Left ventricle myocardium inferior (tissue), 1 donor: Measurements from ENCODE around the gene CCDC179. TPM values are rescaled to one million over a fixed set of nuclear protein-coding genes. Genes with fewer than 3 reads are reported as not detected.

Experiments used
- DNase-seq: peaks from one replicate; pipeline ENCODE4 v3.0.0-alpha.2; 2020
- H3K27ac ChIP-seq: fragments of 200-600 bp; replicated peaks from 2 replicates; pipeline ENCODE4 v1.8.0; 2021
- H3K27me3 ChIP-seq: fragments of 200-600 bp; 2 replicates; pipeline ENCODE4 v1.8.0; 2021; ENCODE audit warnings: low read depth
- H3K36me3 ChIP-seq: fragments of 200-600 bp; 2 replicates; pipeline ENCODE4 v1.8.0; 2021
- H3K4me1 ChIP-seq: fragments of 200-600 bp; 2 replicates; pipeline ENCODE4 v1.8.0; 2021
- H3K4me3 ChIP-seq: fragments of 200-600 bp; 2 replicates; pipeline ENCODE4 v1.8.0; 2021; ENCODE audit warnings: mild to moderate bottlenecking, moderate library complexity
- H3K9me3 ChIP-seq: fragments of 200-600 bp; replicated peaks from 2 replicates; pipeline ENCODE4 v1.8.0; 2021
- intact Hi-C: fragments of 100-400 bp; cut with micrococcal nuclease; formaldehyde crosslinking; loops from one replicate; pipeline ENCODE4 v1.11.0; 2022
- long read RNA-seq: library from polyadenylated mRNA; unstranded; transcript quantifications from one replicate; pipeline ENCODE4 v2.0.0, GENCODE V29; 2021
- total RNA-seq: library from RNA; stranded (reverse); fragmentation: NEBNext Ultra II Directional; extraction: Animal tissue kit (Norgen Biotek cat#: 25700); gene quantifications from one replicate; pipeline ENCODE4 v1.2.1, GENCODE V29; 2021
- TF ChIP-seq, protein P1 (sequence below): fragments of 200-600 bp; IDR thresholded peaks from 2 replicates; pipeline ENCODE4 v1.8.0; 2021; ENCODE audit warnings: antibody characterized with exemption, mild to moderate bottlenecking, borderline replicate concordance
- donor health status: DM: no; HTN: yes; CAD: no; lungs with severe emphysema.

The CCDC179 gene
- total RNA-seq = not detected
- long read RNA-seq = 0 reads

DNA sequence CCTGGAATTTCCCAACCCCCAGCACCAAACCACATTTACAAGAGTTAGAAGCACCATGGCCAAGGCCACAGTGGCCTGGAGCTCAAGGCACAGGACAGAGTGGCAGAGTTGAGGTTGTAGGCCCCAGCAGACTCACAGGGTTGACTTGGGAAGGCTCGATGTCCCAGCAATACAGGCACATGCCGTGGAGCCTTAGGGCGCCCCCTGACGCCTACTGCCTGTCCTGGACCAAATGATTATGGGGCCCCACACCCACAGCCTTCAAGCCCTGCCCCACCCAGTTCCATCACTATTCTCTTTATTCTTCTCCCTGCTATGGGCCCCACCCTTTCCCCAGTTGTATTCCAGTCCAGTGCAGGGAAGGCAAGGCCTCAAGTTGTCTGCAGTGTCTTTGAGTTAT lies at the start of gene CCDC179:
Gene CCDC179, minus strand, starts transcription at position 234 of the 400 bp plus-strand sequence. Its CDS starts 53 bp downstream, at position 181.
- Histone ChIP-seq H3K27me3 (no peaks in the 10 kb centered on the region), H3K9me3 (no peaks in the 10 kb centered on the region), H3K4me3 (no peak within 1 kb of the TSS), H3K36me3 (no peaks in the 10 kb centered on the region), H3K27ac (no peak within 1 kb of the TSS), H3K4me1 (no peaks in the 10 kb centered on the region)
- TF ChIP-seq, protein P1, sequence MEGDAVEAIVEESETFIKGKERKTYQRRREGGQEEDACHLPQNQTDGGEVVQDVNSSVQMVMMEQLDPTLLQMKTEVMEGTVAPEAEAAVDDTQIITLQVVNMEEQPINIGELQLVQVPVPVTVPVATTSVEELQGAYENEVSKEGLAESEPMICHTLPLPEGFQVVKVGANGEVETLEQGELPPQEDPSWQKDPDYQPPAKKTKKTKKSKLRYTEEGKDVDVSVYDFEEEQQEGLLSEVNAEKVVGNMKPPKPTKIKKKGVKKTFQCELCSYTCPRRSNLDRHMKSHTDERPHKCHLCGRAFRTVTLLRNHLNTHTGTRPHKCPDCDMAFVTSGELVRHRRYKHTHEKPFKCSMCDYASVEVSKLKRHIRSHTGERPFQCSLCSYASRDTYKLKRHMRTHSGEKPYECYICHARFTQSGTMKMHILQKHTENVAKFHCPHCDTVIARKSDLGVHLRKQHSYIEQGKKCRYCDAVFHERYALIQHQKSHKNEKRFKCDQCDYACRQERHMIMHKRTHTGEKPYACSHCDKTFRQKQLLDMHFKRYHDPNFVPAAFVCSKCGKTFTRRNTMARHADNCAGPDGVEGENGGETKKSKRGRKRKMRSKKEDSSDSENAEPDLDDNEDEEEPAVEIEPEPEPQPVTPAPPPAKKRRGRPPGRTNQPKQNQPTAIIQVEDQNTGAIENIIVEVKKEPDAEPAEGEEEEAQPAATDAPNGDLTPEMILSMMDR = no peak
- no peak for DNase-seq
- intact Hi-C loops = no loop called here

DNA sequence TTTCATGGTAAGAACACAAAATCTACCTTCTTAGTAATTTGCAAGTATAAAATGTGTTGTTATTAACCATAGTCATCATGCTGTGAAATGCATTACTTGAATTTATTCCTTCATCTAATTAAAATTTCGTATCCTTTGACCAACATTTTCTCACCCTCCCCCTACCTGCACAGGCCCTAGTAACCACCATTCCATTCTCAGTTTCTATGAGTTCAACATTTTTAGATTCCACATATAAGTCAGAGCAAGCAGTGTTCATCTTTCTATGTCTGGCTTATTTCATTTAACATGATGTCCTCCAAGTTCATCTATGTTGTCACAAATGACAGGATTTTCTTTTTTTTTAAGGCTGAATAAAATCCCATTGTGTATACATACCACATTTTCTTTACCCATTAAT lies 43.5 kb upstream of the CCDC179 start:
- H3K27ac ChIP-seq = no peak overlapping the region
- H3K27me3 ChIP-seq = no peaks in the 10 kb centered on the region

DNA sequence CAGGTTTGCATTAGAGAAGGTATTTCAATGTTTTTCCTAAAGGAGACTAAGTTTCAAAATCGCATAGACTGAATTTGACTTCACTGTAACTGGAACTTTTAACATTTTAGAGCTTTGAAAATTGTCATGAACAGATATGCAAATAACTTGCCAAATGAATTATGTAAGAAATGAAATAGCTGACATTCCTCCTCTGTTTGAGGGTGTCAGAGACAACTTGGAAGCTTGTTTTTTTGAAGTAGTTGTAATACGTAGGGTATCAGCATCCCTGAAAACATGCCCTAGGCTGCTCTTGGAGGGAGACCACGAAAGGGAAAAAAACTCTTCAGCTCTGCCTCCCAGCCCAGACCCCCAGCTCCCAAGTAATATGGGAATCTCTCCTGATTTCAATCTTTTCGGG lies 41.3 kb upstream of the CCDC179 start:
- H3K4me3 ChIP-seq = no peak overlapping the region
- H3K27ac ChIP-seq = no peak overlapping the region
- H3K36me3 ChIP-seq = no peaks in the 10 kb centered on the region
- TF ChIP-seq, protein P1 = no peak
- no peaks in the 10 kb centered on the region for H3K4me1 ChIP-seq
- H3K27me3 ChIP-seq = no peaks in the 10 kb centered on the region
- no peaks in the 10 kb centered on the region for H3K9me3 ChIP-seq
- intact Hi-C loops = no loop called here
- DNase-seq = no peak

More for the DNA sequence above, 43.5 kb upstream of the CCDC179 start:
- DNase-seq = no peak
- Histone ChIP-seq H3K9me3 (no peaks in the 10 kb centered on the region), H3K4me3 (no peak overlapping the region), H3K36me3 (no peaks in the 10 kb centered on the region), H3K4me1 (no peaks in the 10 kb centered on the region)
- intact Hi-C loops = no loop called here
- TF ChIP-seq, protein P1 = no peak

DNA sequence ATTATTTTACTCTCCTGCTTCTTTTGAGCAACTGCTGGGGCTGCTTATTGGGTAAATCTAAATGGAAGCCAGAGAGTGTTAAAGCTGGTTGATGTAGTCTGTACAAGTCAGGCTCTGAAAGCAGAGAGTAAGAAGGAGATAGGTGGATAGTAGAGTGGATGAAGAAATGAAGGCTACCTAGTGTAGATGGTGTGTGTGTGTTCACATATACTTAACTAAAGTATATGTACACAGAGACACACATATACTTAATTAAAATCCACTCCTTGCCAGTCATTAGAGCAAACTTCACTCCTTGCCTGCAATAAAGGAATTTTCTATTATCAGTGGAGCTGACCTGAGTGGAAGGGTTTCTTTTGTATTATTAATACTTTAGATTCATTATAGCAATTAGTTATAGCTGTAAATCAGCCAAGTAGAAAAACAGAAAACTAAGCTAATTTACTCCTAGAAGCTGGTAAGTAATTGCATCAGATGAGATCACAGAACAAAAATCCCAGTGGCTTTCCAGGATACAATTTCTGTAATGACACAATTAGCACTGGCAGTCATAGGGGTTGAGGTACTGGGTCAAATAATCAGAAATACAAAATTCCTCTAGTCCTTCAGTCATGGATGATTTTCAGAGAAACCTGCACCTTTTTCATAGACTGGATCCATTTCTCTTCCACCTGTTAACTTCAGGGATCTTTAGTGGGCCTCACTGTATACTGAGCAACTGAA lies 40.7 kb upstream of the CCDC179 start:
- no peaks in the 10 kb centered on the region for H3K9me3 ChIP-seq
- H3K4me3 ChIP-seq = no peak overlapping the region
- H3K27me3 ChIP-seq = no peaks in the 10 kb centered on the region
- no peak for DNase-seq
- H3K36me3 ChIP-seq = no peaks in the 10 kb centered on the region
- TF ChIP-seq, protein P1 = no peak
- no peaks in the 10 kb centered on the region for H3K4me1 ChIP-seq
- intact Hi-C loops = no loop called here
- no peak overlapping the region for H3K27ac ChIP-seq

DNA sequence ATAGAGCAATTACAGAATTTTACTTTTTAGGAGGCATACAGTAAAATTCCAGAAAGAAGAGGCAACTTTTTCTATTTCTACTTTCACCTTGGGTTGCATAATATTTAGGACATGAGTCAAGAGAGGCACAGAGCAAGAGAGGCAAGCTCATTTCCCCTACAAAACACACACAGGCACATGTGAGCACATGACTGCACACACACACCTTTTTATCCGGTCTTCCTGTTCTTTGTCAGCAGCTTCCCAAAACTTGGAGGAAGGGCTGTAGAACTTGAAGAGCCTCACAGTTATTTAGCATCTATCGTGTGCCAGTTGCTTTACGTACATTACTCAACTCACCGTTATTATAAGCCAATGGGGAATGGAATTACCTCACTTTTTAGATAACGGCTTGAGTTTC lies 37.8 kb upstream of the CCDC179 start:
- H3K36me3 ChIP-seq = no peaks in the 10 kb centered on the region
- no peaks in the 10 kb centered on the region for H3K9me3 ChIP-seq
- H3K27me3 ChIP-seq = no peaks in the 10 kb centered on the region
- H3K27ac ChIP-seq = no peak overlapping the region
- no peak overlapping the region for H3K4me3 ChIP-seq
- DNase-seq = no peak
- TF ChIP-seq, protein P1 = no peak
- intact Hi-C loops = no loop called here
- H3K4me1 ChIP-seq = no peaks in the 10 kb centered on the region
